NCI-H82 (cell line): ENCODE data around the gene PSMD8.
"Not testable (repeated sequence)": the region's sequence is repeated elsewhere in the genome, so short reads cannot be mapped to it uniquely, and the experiment has no call there.

Experiments
- DNase-seq: peaks from one replicate; lab custom pipeline; 2025; lab: John Stamatoyannopoulos, UW

Gene PSMD8

GRCh38 chr19:38387550-38388348, 13.4 kb downstream of the PSMD8 start, which contains the start of gene GGN:
Gene GGN (minus strand): TSS chr19:38388034. CDS start chr19:38387261, 773 bp downstream.
- peak; percentile 98 for DNase-seq

GRCh38 chr19:38388349-38389100, 14.2 kb downstream of the PSMD8 start, which contains the start of gene SPRED3:
Gene SPRED3 (plus strand): TSS chr19:38388697. CDS start chr19:38390303, 1,606 bp downstream.
- peak; percentile 88 for DNase-seq

GRCh38 chr19:38389101-38389925, 14.9 kb downstream of the PSMD8 start:
- DNase-seq = peak; percentile 43

GRCh38 chr19:38389957-38390924, 15.9 kb downstream of the PSMD8 start:
- DNase-seq = no peak

- DNase-seq = no peak
These were observed 17.6 kb downstream of the PSMD8 start for GRCh38 chr19:38391911-38392464.

- DNase-seq = no peak
These were observed 18.4 kb downstream of the PSMD8 start for GRCh38 chr19:38392707-38393308.

- peak; percentile 91 for DNase-seq
These were observed 20.1 kb downstream of the PSMD8 start for GRCh38 chr19:38394488-38394887.

GRCh38 chr19:38395381-38396114, 21.2 kb downstream of the PSMD8 start:
- DNase-seq = no peak

- DNase-seq = no peak
These were observed 24.7 kb downstream of the PSMD8 start for GRCh38 chr19:38399081-38399480.

- no peak for DNase-seq
These were observed 25.2 kb downstream of the PSMD8 start for GRCh38 chr19:38399537-38399936.

GRCh38 chr19:38400361-38400760, 26.0 kb downstream of the PSMD8 start:
- DNase-seq = no peak

GRCh38 chr19:38401148-38401547, 26.8 kb downstream of the PSMD8 start:
- no peak for DNase-seq

- no peak for DNase-seq
These were observed 28.2 kb downstream of the PSMD8 start for GRCh38 chr19:38402623-38402966.

GRCh38 chr19:38402967-38403674, 28.8 kb downstream of the PSMD8 start, which contains the start of gene FAM98C:
Gene FAM98C (plus strand): TSS chr19:38403093. CDS start chr19:38403154, 61 bp downstream.
- peak; percentile 99 for DNase-seq

- no peak for DNase-seq
These were observed 30.5 kb downstream of the PSMD8 start for GRCh38 chr19:38404858-38405257.

- no peak for DNase-seq
These were observed 30.9 kb downstream of the PSMD8 start for GRCh38 chr19:38405276-38405675.

GRCh38 chr19:38409631-38410133, 35.3 kb downstream of the PSMD8 start:
- DNase-seq = no peak

- DNase-seq = not testable (repeated sequence)
These were observed 36.0 kb downstream of the PSMD8 start for GRCh38 chr19:38410407-38410806.
